Neural crest cell (in vitro differentiated cells): ENCODE measurements around the gene SAMD3. TPM values are rescaled to one million over a fixed set of nuclear protein-coding genes. Genes with fewer than 3 reads are reported as not detected.

Source experiments
- DNase-seq: peaks from one replicate; pipeline ENCODE4 v3.0.0; 2021; ENCODE audit warnings: low read depth, mixed read lengths, low spot score
- H3K27ac Mint-ChIP-seq: one replicate; pipeline ENCODE4 v1.8.0; 2021; ENCODE audit warnings: mild to moderate bottlenecking, mixed read lengths; ENCODE audit not compliant: unreplicated experiment
- H3K27me3 Mint-ChIP-seq: 2 replicates; pipeline ENCODE4 v1.8.0; 2021; ENCODE audit warnings: low read depth, mild to moderate bottlenecking, mixed read lengths
- H3K36me3 Mint-ChIP-seq: 2 replicates; pipeline ENCODE4 v1.8.0; 2021; ENCODE audit warnings: low read depth, mild to moderate bottlenecking, mixed read lengths
- H3K4me1 Mint-ChIP-seq: 2 replicates; pipeline ENCODE4 v1.8.0; 2021; ENCODE audit warnings: mixed read lengths
- H3K4me3 Mint-ChIP-seq: one replicate; pipeline ENCODE4 v1.8.0; 2021; ENCODE audit warnings: mild to moderate bottlenecking, mixed read lengths
- H3K9me3 Mint-ChIP-seq: 2 replicates; pipeline ENCODE4 v1.8.0; 2021; ENCODE audit warnings: mixed read lengths
- total RNA-seq: library from RNA; stranded (reverse); gene quantifications from 2 replicates; pipeline ENCODE4 v1.2.1, GENCODE V29; 2021
- TF ChIP-seq, protein P1 (sequence below): fragments of 200-600 bp; sonication (generic); conservative IDR thresholded peaks from 2 replicates; pipeline ENCODE4 v1.5.0; 2021; ENCODE audit warnings: antibody characterized with exemption, mild to moderate bottlenecking

Gene SAMD3
- total RNA-seq, 1 donor from 2014 or later, result 0.58 TPM

DNA sequence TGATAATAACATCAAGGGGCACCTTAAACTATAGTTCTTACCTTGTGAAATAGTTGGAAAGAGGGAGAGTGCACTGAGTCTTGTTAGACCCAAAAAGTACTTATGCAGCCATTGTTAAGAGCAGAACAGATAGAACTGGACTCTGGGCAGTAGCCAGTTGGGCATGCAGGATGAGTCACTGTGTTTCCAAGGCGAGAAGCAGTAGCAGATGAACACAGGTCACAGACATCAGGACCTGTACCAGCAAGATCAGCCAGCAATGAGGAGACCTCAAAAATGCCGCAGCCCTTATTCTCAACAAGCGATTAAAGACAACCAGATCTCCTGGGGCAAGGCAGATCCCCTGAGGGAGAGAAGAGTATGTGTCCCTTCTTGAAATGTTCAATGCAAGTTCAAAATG, 79.0 kb downstream of the SAMD3 start:
- Mint-ChIP-seq H3K4me1 (no peaks in the 10 kb centered on the region), H3K9me3 (no peaks in the 10 kb centered on the region), H3K4me3 (no peak overlapping the region), H3K27ac (no peak overlapping the region), H3K36me3 (peaks cover 14% of the 10 kb centered on the region), H3K27me3 (no peaks in the 10 kb centered on the region)
- DNase-seq, result no peak
- TF ChIP-seq, protein P1, sequence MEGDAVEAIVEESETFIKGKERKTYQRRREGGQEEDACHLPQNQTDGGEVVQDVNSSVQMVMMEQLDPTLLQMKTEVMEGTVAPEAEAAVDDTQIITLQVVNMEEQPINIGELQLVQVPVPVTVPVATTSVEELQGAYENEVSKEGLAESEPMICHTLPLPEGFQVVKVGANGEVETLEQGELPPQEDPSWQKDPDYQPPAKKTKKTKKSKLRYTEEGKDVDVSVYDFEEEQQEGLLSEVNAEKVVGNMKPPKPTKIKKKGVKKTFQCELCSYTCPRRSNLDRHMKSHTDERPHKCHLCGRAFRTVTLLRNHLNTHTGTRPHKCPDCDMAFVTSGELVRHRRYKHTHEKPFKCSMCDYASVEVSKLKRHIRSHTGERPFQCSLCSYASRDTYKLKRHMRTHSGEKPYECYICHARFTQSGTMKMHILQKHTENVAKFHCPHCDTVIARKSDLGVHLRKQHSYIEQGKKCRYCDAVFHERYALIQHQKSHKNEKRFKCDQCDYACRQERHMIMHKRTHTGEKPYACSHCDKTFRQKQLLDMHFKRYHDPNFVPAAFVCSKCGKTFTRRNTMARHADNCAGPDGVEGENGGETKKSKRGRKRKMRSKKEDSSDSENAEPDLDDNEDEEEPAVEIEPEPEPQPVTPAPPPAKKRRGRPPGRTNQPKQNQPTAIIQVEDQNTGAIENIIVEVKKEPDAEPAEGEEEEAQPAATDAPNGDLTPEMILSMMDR, result no peak

DNA sequence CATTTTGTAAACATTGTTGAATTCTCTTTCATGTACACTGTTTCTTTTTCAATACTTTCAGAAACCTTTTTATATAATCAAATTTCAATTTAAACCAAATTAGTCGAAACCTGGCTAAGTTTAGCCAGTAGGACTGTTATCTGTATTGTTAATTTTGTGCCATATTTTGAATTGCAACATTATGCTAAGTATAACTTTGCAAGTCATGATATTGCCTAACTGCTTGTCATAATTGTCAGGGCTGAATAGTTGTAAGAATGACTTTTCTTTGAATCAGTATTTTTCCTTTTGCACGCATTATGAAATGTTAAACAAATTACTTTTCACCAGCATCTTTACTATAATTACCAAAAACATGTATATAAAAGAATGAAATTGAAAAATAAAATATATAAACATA, 82.7 kb downstream of the SAMD3 start:
- TF ChIP-seq, protein P1, result no peak
- Mint-ChIP-seq H3K9me3 (no peaks in the 10 kb centered on the region), H3K27ac (no peak overlapping the region), H3K4me1 (peaks cover 5% of the 10 kb centered on the region), H3K27me3 (no peaks in the 10 kb centered on the region), H3K4me3 (no peak overlapping the region), H3K36me3 (peaks cover 28% of the 10 kb centered on the region)
- no peak for DNase-seq

DNA sequence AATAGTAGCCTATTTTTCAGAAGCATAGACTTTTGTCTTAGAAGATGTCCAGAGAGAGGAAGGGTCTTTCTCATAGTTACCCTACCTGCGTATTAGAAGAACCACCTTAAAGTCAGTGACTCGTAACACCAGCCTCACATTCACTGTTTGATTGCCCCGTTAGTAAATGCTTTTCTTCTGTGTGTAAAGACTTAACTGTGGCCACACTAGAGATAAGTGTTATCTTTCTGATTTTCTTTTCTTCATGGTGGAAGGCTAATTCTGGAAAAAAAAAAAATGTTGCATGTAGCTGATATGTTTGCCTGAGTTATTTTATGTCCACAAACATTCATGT, 83.9 kb downstream of the SAMD3 start:
- Mint-ChIP-seq H3K4me1 (peaks cover 5% of the 10 kb centered on the region), H3K27me3 (no peaks in the 10 kb centered on the region), H3K9me3 (no peaks in the 10 kb centered on the region), H3K36me3 (peaks cover 28% of the 10 kb centered on the region), H3K4me3 (no peak overlapping the region), H3K27ac (no peak overlapping the region)
- no peak for DNase-seq
- TF ChIP-seq, protein P1, result no peak

DNA sequence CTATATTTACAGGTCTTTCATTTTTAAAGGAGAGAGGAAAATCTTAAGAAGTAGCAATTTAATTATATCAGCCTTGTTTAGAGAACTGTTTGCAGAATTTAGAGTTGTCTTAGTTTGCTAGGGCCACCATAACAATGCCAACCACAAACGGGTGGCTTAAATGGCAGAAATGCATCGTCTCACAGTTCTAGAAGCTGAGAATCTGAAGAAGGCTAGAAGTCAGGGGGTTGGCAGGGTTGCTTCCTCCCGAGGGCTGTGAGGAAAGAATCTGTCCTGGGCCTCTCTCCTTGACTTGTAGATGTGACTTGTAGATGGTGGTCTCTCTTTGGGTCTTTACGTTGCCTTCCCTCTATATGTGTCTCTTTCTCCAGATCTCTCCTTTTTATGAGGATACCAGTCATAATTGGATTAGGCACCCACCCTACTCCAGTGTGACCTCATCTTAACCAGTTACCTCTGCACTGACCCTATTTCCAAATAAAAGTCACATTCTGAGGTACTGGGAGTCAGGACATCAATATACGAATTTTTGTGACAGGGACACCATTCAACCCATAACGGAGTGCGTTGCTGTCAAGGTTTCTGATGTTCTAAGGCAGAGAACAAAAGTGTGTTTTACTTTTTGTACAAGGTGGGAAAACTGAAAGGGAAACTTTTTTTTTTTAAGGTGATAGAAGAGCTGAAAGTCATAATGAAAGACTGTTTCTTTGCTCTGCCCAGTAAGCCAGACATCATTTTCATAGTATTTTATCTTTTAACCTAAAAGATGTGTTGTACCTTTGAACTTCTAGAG, 84.4 kb downstream of the SAMD3 start:
- DNase-seq, result no peak
- no peak overlapping the region for H3K4me3 Mint-ChIP-seq
- TF ChIP-seq, protein P1, result no peak
- H3K27me3 Mint-ChIP-seq, result no peaks in the 10 kb centered on the region
- no peaks in the 10 kb centered on the region for H3K9me3 Mint-ChIP-seq
- H3K4me1 Mint-ChIP-seq, result peaks cover 5% of the 10 kb centered on the region
- peaks cover 28% of the 10 kb centered on the region for H3K36me3 Mint-ChIP-seq
- H3K27ac Mint-ChIP-seq, result no peak overlapping the region

DNA sequence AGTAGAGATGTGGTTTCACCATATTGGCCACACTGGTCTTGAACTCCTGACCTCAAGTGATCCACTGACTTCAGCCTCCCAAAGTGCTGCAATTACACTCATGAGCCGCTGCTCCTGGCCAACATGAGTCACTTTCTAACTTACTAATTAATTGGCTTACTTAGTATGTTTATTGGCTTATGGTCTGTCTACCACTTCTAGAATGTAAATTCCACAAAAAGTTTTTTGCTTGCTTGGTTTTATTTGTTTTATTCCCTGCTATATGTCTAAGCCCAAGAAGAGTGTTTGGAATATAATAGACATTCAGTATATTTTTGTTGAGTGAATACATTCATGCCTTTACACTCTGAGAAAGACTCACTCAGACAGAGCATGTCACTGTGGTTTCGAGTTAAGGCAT, 86.0 kb downstream of the SAMD3 start:
- Mint-ChIP-seq H3K4me3 (no peak overlapping the region), H3K27me3 (no peaks in the 10 kb centered on the region), H3K4me1 (peaks cover 16% of the 10 kb centered on the region), H3K36me3 (peaks cover 25% of the 10 kb centered on the region), H3K9me3 (no peaks in the 10 kb centered on the region), H3K27ac (no peak overlapping the region)
- TF ChIP-seq, protein P1, result no peak
- DNase-seq, result no peak
